ENCODE data around the gene CACNA1I. TPM values are rescaled to one million over a fixed set of nuclear protein-coding genes. Genes with fewer than 3 reads are reported as not detected.

Gene CACNA1I
- total and polyA plus RNA-seq, 7 donors: 0.01 to 0.14 (median 0.04) TPM; not detected in 2

DNA sequence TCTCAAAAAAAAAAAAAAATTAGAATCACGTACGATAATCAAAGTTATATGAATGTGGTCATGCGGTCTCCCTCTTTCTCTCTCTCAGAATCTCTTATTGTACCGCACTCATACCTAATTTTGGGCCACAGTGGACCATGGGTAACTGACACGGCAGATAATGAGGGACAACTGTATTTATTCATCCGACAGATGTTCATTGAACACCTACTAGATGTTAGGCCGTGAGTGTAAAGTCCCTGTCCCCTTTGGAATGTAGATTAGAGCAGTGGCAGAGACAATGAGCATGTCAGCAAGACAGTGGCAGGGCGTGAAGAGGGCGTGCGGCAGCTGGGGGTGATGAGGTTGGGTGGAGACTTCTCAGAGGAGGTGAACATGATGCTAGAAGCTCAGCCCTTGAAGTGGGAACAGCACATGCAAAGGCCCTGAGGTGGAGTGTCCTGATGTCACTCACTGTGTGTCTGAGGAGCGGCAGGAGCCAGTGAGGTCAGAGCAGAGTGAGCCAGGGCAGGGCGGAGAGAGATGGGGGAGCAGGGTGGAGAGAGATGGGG lies 25.1 kb downstream of the CACNA1I start:
- peaks cover 0 to 72% (median 17%) of the 10 kb centered on the region in 3 donors for H3K27me3 ChIP-seq (ENCODE audit: insufficient read depth in 3 of 3, low read length in 2 of 3)
- 62 to 72% (median 69%) methylated on average over 12 of the region's 12 CpGs for WGBS, 3 donors
- H3K4me1 ChIP-seq: no peaks in the 10 kb centered on the region
- no peak overlapping the region for H3K4me3 ChIP-seq
- no peaks in the 10 kb centered on the region for H3K9me3 ChIP-seq
- TF ChIP-seq, protein P1, sequence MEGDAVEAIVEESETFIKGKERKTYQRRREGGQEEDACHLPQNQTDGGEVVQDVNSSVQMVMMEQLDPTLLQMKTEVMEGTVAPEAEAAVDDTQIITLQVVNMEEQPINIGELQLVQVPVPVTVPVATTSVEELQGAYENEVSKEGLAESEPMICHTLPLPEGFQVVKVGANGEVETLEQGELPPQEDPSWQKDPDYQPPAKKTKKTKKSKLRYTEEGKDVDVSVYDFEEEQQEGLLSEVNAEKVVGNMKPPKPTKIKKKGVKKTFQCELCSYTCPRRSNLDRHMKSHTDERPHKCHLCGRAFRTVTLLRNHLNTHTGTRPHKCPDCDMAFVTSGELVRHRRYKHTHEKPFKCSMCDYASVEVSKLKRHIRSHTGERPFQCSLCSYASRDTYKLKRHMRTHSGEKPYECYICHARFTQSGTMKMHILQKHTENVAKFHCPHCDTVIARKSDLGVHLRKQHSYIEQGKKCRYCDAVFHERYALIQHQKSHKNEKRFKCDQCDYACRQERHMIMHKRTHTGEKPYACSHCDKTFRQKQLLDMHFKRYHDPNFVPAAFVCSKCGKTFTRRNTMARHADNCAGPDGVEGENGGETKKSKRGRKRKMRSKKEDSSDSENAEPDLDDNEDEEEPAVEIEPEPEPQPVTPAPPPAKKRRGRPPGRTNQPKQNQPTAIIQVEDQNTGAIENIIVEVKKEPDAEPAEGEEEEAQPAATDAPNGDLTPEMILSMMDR (IDR thresholded peaks at IDR 0.05): no peak
- H3K27ac ChIP-seq: no peak overlapping the region
- H3K36me3 ChIP-seq (ENCODE audit: insufficient read depth in 1 of 2, low read depth in 1 of 2): no peaks in the 10 kb centered on the region
- intact Hi-C loops (cut with DNase I): no loop called here
- ATAC-seq (no peak), DNase-seq (no peak)

DNA sequence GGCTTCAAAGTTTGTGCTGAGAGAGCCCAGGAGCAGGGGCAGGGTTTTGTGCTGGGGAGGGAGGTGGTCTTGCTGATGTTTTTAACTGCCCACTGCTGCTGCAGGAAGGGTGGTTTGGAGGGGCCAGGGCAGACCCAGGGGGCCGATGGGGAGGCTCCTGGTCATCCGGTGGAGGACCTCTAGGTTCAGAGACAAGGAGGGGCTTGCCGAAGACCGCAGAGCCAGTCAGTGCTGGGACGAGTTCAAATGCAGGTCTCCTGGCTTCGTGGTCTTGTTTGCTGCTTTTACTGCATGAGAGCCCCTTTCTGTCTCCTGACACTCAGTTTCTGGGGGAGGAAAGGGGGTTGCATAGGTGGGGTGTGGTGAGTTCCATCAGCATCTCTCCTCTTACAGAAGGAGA lies 26.0 kb downstream of the CACNA1I start:
- Histone ChIP-seq H3K27me3 (ENCODE audit: insufficient read depth in 3 of 3, low read length in 2 of 3) (peaks cover 0 to 75% (median 19%) of the 10 kb centered on the region in 3 donors), H3K27ac (no peak overlapping the region), H3K36me3 (ENCODE audit: insufficient read depth in 1 of 2, low read depth in 1 of 2) (no peaks in the 10 kb centered on the region), H3K4me3 (no peak overlapping the region), H3K9me3 (no peaks in the 10 kb centered on the region), H3K4me1 (no peaks in the 10 kb centered on the region)
- TF ChIP-seq, protein P1 (IDR thresholded peaks at IDR 0.05): no peak
- intact Hi-C loops (cut with DNase I): no loop called here
- ATAC-seq: no peak
- WGBS, 3 donors: 45 to 55% (median 53%) methylated on average over 6 of the region's 6 CpGs
- no peak for DNase-seq

DNA sequence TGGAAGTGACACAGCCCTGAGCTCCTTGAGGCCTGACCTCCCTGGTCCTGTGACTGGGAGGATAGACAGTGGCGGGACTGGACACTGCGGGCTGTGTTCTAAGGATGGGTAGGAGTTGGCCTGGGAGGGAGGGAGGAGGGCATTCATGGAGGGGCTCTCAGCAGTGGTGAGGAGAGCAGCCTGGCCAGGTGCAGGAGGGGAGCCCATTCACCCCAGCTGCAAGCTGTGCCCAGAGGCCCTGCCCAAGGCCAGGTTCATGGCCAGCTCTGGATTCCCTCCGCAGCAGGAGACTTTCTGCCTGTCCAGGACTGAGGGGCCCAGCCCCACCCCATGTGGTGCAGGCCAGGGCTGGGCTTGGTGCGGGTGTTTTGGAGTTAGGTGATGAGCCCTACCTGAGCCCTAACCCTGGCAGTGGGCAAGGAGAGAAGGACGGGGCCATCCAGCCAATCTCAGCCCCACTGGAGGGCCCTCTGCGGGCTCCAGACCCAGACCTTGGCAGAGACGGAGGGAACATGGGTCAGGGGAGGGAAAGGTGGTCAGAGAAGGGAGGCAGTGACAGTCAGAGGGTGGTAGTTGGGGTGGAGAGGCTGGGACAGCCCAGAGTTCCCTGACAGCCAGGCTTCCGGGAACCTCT lies 26.8 kb downstream of the CACNA1I start:
- Histone ChIP-seq H3K4me1 (no peaks in the 10 kb centered on the region), H3K4me3 (no peak overlapping the region), H3K27ac (no peak overlapping the region), H3K9me3 (no peaks in the 10 kb centered on the region), H3K27me3 (ENCODE audit: insufficient read depth in 3 of 3, low read length in 2 of 3) (peaks cover 0 to 68% (median 19%) of the 10 kb centered on the region in 3 donors), H3K36me3 (ENCODE audit: insufficient read depth in 1 of 2, low read depth in 1 of 2) (no peaks in the 10 kb centered on the region)
- WGBS, 3 donors: 65 to 76% (median 73%) methylated on average over 7 to 8 of the region's 8 CpGs
- DNase-seq (no peak), ATAC-seq (no peak)
- intact Hi-C loops (cut with DNase I): no loop called here
- TF ChIP-seq, protein P1 (IDR thresholded peaks at IDR 0.05): no peak

DNA sequence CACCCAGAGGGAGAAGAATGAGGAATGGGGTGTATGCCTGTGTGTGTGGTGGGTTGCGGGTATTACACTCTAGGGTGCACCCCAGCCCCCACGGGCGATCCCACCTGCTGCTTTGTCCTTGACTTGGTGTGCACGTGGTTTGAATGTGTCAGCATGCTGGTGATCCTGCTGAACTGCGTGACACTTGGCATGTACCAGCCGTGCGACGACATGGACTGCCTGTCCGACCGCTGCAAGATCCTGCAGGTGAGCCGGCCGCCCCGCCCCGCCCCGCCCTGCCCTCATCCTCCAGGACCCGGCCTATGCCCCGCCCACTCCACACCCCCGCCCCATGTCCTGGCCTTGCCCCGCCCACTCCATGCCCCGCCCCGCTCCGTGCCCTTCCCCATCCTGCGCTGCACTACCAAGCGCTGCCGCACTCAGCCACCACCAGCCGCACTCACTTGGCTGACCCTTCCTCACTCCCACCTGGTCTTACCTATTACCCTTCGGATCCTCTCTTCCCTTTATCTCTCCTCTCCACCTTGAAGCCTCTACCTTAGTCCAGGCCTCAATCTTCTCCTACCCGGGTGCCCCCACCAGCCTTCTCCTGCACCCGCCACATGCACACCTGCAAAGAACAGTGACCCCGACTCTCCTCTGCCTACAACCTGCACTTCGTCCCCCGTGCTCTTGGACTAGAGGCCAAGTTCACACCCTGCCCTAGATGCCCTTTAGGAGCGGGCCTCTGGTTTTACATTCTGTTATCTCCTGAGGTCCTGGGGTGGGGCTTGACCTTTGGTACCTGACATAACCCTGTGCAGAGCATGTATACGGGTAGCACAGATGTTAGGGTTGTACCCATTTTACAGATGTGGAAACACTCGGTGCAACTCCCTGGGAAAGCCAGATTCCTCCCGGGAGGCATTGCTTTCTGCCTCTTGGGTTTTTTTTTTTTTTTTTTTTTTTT lies 27.7 kb downstream of the CACNA1I start:
- peak in 1 of 2 donors; percentile 60 for DNase-seq
- Histone ChIP-seq H3K27me3 (ENCODE audit: insufficient read depth in 3 of 3, low read length in 2 of 3) (peaks cover 0 to 61% (median 16%) of the 10 kb centered on the region in 3 donors), H3K27ac (no peak overlapping the region), H3K36me3 (ENCODE audit: insufficient read depth in 1 of 2, low read depth in 1 of 2) (no peaks in the 10 kb centered on the region), H3K9me3 (no peaks in the 10 kb centered on the region), H3K4me3 (no peak overlapping the region), H3K4me1 (no peaks in the 10 kb centered on the region)
- intact Hi-C loops (cut with DNase I): no loop called here
- TF ChIP-seq, protein P1 (IDR thresholded peaks at IDR 0.05): no peak
- WGBS, 3 donors: 21 to 40% (median 30%) methylated on average over 20 to 36 of the region's 36 CpGs
- ATAC-seq: peak; percentile 27 to 77 (median 50)

Data from psoas muscle (tissue), 8 donors.